Measurements from ENCODE around the gene DUSP16.

DUSP16 gene

GRCh38 chr12:12541782-12542181 is 20.9 kb downstream of the DUSP16 start:
- FAIRE-seq (no peak), DNase-seq (ENCODE audit: insufficient read length) (no peak)
- TF ChIP-seq TAF1 (IDR thresholded peaks at IDR 0.05; ENCODE audit: borderline replicate concordance, low read depth, low read length) (no peak), POLR2A (IDR thresholded peaks at IDR 0.05; ENCODE audit: low read depth, low read length) (no peak), POLR2AphosphoS5 (IDR thresholded peaks at IDR 0.05; ENCODE audit: low read depth, low read length) (no peak)

GRCh38 chr12:12540261-12541013 is 22.2 kb downstream of the DUSP16 start:
- no peak for DNase-seq (ENCODE audit: insufficient read length)
- TF ChIP-seq POLR2A (IDR thresholded peaks at IDR 0.05; ENCODE audit: low read depth, low read length), result no peak
- no peak for TF ChIP-seq TAF1 (IDR thresholded peaks at IDR 0.05; ENCODE audit: borderline replicate concordance, low read depth, low read length)
- TF ChIP-seq POLR2AphosphoS5 (IDR thresholded peaks at IDR 0.05; ENCODE audit: low read depth, low read length), result no peak
- FAIRE-seq, result peak; percentile 36

- no peak for TF ChIP-seq POLR2A (IDR thresholded peaks at IDR 0.05; ENCODE audit: low read depth, low read length)
- no peak for TF ChIP-seq POLR2AphosphoS5 (IDR thresholded peaks at IDR 0.05; ENCODE audit: low read depth, low read length)
- no peak for TF ChIP-seq TAF1 (IDR thresholded peaks at IDR 0.05; ENCODE audit: borderline replicate concordance, low read depth, low read length)
- FAIRE-seq, result no peak
- no peak for DNase-seq (ENCODE audit: insufficient read length)
Observed at GRCh38 chr12:12539028-12539810, 23.4 kb downstream of the DUSP16 start.

DNA sequence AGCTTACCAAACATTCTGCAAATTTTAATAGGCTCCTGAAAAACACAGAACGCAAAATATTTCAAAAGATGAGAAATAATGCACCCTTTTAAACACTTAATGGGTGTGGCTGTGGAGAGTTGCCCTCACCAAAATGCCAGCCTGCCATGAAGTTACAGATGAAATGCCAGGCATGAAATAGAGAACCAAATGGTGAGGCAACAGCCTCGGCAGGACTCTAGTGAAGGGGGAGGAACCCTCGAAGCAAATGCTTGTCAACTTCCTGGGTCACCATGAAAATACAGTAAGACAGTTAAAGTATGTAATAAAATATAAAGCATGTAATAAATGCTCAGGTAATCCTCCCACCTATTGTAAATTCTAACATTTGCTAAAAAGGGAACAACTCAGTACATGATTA is 24.1 kb downstream of the DUSP16 start:
- no peak for FAIRE-seq
- no peak for TF ChIP-seq POLR2AphosphoS5 (IDR thresholded peaks at IDR 0.05; ENCODE audit: low read depth, low read length)
- TF ChIP-seq POLR2A (IDR thresholded peaks at IDR 0.05; ENCODE audit: low read depth, low read length), result no peak
- TF ChIP-seq TAF1 (IDR thresholded peaks at IDR 0.05; ENCODE audit: borderline replicate concordance, low read depth, low read length), result no peak

GRCh38 chr12:12537421-12537820 is 25.2 kb downstream of the DUSP16 start:
- FAIRE-seq (no peak), DNase-seq (ENCODE audit: insufficient read length) (no peak)
- no peak for TF ChIP-seq TAF1 (IDR thresholded peaks at IDR 0.05; ENCODE audit: borderline replicate concordance, low read depth, low read length)
- TF ChIP-seq POLR2AphosphoS5 (IDR thresholded peaks at IDR 0.05; ENCODE audit: low read depth, low read length), result no peak
- no peak for TF ChIP-seq POLR2A (IDR thresholded peaks at IDR 0.05; ENCODE audit: low read depth, low read length)

More for the DNA sequence above, 24.1 kb downstream of the DUSP16 start:
- no peak for DNase-seq (ENCODE audit: insufficient read length)

GRCh38 chr12:12534975-12535374 is 27.7 kb downstream of the DUSP16 start:
- FAIRE-seq (no peak), DNase-seq (ENCODE audit: insufficient read length) (no peak)
- TF ChIP-seq POLR2AphosphoS5 (IDR thresholded peaks at IDR 0.05; ENCODE audit: low read depth, low read length) (no peak), POLR2A (IDR thresholded peaks at IDR 0.05; ENCODE audit: low read depth, low read length) (no peak), TAF1 (IDR thresholded peaks at IDR 0.05; ENCODE audit: borderline replicate concordance, low read depth, low read length) (no peak)

- FAIRE-seq (no peak), DNase-seq (ENCODE audit: insufficient read length) (no peak)
- no peak for TF ChIP-seq POLR2AphosphoS5 (IDR thresholded peaks at IDR 0.05; ENCODE audit: low read depth, low read length)
- no peak for TF ChIP-seq POLR2A (IDR thresholded peaks at IDR 0.05; ENCODE audit: low read depth, low read length)
- no peak for TF ChIP-seq TAF1 (IDR thresholded peaks at IDR 0.05; ENCODE audit: borderline replicate concordance, low read depth, low read length)
Observed at GRCh38 chr12:12534166-12534866, 28.3 kb downstream of the DUSP16 start.

- no peak for FAIRE-seq
- no peak for DNase-seq (ENCODE audit: insufficient read length)
- TF ChIP-seq TAF1 (IDR thresholded peaks at IDR 0.05; ENCODE audit: borderline replicate concordance, low read depth, low read length) (no peak), POLR2A (IDR thresholded peaks at IDR 0.05; ENCODE audit: low read depth, low read length) (no peak)
Observed at GRCh38 chr12:12533238-12533829, 29.3 kb downstream of the DUSP16 start.

- DNase-seq (ENCODE audit: insufficient read length) (no peak), FAIRE-seq (no peak)
- TF ChIP-seq POLR2A (IDR thresholded peaks at IDR 0.05; ENCODE audit: low read depth, low read length) (no peak), POLR2AphosphoS5 (IDR thresholded peaks at IDR 0.05; ENCODE audit: low read depth, low read length) (no peak), TAF1 (IDR thresholded peaks at IDR 0.05; ENCODE audit: borderline replicate concordance, low read depth, low read length) (no peak)
Observed at GRCh38 chr12:12531194-12531593, 31.5 kb downstream of the DUSP16 start.

DNA sequence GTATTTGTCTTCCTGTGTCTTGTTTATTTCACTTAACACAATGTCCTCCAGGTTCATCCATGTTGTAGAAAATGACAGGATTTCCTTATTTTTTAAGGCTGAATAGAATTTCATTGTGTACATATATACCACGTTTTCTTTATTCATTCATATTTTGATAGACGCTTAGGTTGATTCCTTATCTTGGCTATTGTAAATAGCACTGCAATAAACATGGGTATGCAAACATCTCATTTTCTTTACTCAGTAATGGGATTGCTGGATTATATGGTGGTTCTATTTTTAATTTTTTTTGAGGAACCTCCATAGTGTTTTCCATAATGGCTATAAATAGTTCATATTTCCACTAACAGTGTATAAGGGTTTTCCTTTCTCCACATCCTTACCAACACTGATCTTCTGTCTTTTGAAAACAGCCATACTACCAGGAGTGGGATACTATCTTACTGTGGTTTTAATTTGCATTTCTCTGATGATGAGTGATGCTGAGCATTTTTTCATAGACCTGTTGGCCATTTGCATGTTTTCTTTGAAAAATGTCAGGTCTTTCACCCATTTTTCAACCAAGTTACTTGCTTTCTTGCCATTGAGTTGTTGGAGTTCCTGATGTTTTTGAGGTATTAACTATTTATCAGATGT is 32.8 kb downstream of the DUSP16 start:
- no peak for DNase-seq (ENCODE audit: insufficient read length)
- no peak for FAIRE-seq
- TF ChIP-seq POLR2A (IDR thresholded peaks at IDR 0.05; ENCODE audit: low read depth, low read length) (no peak), TAF1 (IDR thresholded peaks at IDR 0.05; ENCODE audit: borderline replicate concordance, low read depth, low read length) (no peak), POLR2AphosphoS5 (IDR thresholded peaks at IDR 0.05; ENCODE audit: low read depth, low read length) (no peak)

All from GM12892 (cell line).